ENCODE results near the gene CPTP. TPM values are rescaled to one million over a fixed set of nuclear protein-coding genes. Genes with fewer than 3 reads are reported as not detected.

Gene CPTP
- total RNA-seq, 1 donor from 2014 or later = 20.4 TPM

DNA sequence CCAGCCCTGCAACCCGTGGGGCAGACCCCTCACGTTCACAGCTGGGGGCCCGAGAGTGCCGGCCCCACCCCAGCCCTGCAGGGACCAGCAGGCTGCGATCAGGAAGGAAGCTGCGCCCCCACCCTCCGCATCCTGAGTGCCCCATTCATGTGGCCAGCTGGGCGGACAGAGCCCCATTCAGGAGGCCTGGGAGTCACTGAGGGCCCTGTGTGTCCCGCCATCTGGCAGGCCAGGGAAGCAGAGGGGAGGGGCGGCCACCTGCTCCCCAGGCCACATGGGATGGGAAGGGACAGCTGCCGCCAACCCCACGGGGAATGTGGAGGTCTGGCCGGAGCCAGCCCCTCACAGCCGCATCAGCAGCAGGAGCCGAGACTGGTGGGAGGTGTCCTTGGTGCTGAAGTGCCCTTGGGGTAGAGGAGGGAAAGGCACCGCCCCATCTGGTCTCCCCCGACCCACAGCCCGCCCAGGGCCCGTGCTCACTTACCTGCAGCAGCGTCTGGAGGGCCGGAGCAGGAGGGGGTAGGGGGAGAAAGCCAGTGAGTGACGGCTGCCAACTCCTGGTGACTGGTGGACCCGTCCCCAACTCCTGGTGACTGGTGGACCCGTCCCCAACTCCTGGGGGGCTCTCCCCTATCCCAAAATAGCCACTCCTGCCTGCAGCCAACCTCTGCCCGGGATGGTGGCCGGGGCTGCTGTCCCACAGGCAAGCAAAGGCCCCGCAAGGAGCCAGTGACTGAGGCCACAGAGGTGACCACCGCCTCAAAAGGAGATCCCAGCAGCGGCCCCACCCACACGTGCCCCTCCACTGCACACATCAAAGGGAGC is 25.5 kb upstream of the CPTP start:
- Histone ChIP-seq H3K27me3 (no peaks in the 10 kb centered on the region), H3K4me3 (no peak overlapping the region), H3K9me3 (no peaks in the 10 kb centered on the region), H3K27ac (no peak overlapping the region), H3K4me1 (no peaks in the 10 kb centered on the region), H3K36me3 (no peaks in the 10 kb centered on the region)
- intact Hi-C loops (cut with DNase I) = no loop called here
- TF ChIP-seq, protein P1, sequence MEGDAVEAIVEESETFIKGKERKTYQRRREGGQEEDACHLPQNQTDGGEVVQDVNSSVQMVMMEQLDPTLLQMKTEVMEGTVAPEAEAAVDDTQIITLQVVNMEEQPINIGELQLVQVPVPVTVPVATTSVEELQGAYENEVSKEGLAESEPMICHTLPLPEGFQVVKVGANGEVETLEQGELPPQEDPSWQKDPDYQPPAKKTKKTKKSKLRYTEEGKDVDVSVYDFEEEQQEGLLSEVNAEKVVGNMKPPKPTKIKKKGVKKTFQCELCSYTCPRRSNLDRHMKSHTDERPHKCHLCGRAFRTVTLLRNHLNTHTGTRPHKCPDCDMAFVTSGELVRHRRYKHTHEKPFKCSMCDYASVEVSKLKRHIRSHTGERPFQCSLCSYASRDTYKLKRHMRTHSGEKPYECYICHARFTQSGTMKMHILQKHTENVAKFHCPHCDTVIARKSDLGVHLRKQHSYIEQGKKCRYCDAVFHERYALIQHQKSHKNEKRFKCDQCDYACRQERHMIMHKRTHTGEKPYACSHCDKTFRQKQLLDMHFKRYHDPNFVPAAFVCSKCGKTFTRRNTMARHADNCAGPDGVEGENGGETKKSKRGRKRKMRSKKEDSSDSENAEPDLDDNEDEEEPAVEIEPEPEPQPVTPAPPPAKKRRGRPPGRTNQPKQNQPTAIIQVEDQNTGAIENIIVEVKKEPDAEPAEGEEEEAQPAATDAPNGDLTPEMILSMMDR (IDR thresholded peaks at IDR 0.05) = no peak
- ATAC-seq (no peak), DNase-seq (no peak)

DNA sequence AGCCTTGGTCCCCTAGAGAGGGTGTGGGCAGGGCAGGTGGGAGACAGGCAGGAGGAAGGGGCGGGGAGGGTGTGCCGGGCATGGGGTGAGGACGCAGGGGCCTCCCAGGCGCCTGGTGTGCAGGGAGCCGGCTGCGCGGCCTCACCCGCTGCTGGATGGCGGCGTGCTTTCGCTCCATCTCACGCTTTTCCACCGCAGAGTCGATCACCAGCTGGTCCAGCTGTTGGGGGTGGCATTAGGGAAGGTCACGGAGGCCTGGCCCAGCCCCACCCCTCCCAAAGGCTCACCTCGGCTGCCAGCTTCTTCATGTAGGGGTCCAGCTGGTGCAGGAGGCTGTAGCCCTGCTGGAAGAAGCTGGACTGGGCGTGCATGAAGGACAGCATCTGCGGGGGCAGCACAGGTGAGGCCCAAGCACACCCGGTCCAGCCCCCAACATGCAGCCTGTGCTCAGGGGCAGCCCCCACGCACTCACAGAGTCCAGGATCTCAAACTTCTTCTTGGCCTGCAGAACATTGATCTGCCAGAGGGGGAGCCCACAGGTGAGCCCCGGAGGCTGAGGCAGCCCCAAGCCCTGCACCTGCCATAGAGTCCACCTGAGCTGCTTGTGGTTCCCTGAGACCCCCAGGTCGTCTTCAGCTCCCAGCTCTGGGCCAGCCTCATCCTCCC is 24.8 kb upstream of the CPTP start:
- H3K4me1 ChIP-seq = peaks cover 6% of the 10 kb centered on the region
- no peak for DNase-seq
- intact Hi-C loops (cut with DNase I) = no loop called here

DNA sequence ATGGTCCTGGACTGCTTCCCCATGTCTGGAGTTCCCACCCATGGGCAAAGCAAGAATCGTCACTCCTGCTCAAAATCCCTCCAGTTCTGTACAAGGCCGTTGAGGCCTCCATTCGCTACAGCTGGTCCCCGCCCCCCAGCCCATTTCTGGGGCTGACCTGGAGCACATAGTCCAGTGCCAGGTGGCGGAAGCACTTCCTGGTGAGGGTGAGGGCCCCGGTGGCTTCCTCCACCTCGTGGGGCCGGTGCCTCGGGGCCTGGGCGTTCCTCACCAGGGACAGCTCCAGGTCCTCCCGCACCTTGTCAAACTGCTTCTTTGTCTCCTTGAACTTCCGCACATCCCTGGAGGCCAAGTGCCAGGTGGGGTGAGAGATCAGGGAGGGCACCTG is 24.3 kb upstream of the CPTP start:
- TF ChIP-seq, protein P1 (IDR thresholded peaks at IDR 0.05) = no peak
- peaks cover 11% of the 10 kb centered on the region for H3K4me1 ChIP-seq
- no peaks in the 10 kb centered on the region for H3K27me3 ChIP-seq
- H3K27ac ChIP-seq = no peak overlapping the region
- ATAC-seq (no peak), DNase-seq (no peak)
- H3K4me3 ChIP-seq = no peak overlapping the region
- no peaks in the 10 kb centered on the region for H3K36me3 ChIP-seq
- intact Hi-C loops (cut with DNase I) = no loop called here
- H3K9me3 ChIP-seq = no peaks in the 10 kb centered on the region

More for the DNA sequence above, 24.8 kb upstream of the CPTP start:
- H3K36me3 ChIP-seq = no peaks in the 10 kb centered on the region
- no peak overlapping the region for H3K4me3 ChIP-seq
- no peaks in the 10 kb centered on the region for H3K27me3 ChIP-seq
- ATAC-seq = no peak
- no peak overlapping the region for H3K27ac ChIP-seq
- H3K9me3 ChIP-seq = no peaks in the 10 kb centered on the region
- TF ChIP-seq, protein P1 (IDR thresholded peaks at IDR 0.05) = peak; percentile 28

DNA sequence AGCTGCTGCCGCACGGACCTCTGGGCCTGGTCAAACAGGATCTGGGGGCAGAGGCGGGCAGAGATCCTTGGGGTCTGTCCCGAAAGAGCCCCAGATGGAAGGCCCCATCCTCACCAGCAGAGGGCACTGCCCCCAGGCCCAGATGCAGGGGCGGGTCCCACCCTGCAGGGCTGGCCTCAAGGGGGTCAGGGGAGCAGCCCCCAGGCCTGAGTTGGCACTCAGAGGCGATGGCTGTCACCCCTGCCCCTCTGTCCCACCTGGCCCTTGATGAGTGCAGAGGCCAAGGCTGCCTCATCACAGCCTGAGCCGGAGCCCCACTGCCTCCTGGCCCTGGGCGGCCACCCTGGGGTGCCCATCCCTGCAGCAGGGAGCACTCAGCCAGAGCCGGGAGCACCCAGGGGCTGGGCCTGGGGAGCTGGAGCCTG is 22.6 kb upstream of the CPTP start:
- ATAC-seq (no peak), DNase-seq (no peak)

DNA sequence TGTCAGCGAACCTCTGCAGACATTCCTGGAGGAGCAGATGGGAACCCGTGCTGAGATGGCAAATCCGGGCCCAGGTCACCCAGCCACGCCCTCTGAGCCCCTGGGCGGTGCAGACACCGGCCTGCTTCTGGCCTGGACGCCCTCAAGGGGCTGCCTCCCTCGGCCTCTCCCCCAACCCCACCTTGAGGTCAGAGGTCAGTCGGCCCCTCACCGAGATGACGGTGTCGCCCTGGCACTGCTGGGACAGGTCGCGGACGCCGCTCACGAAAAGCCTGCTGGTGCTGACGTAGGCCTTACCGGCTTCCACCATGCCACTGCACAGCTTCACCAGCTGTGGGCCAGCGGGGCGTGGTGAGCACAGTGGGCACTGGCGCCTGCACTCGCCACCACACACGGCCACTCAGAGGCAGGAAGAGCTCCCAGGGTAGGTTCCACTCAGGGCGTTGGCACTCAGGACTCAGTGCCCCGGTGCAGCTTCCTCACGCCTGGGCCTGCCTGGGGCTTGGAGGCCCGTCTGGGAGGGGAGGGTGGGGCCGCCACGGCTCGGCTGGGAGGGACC is 21.6 kb upstream of the CPTP start:
- H3K27ac ChIP-seq = no peak overlapping the region
- intact Hi-C loops (cut with DNase I) = no loop called here
- DNase-seq (no peak), ATAC-seq (no peak)
- H3K9me3 ChIP-seq = no peaks in the 10 kb centered on the region
- H3K36me3 ChIP-seq = no peaks in the 10 kb centered on the region
- TF ChIP-seq, protein P1 (IDR thresholded peaks at IDR 0.05) = no peak
- H3K4me3 ChIP-seq = no peak overlapping the region
- H3K27me3 ChIP-seq = no peaks in the 10 kb centered on the region
- H3K4me1 ChIP-seq = peaks cover 30% of the 10 kb centered on the region

More for the DNA sequence above, 22.6 kb upstream of the CPTP start:
- peaks cover 28% of the 10 kb centered on the region for H3K4me1 ChIP-seq
- H3K4me3 ChIP-seq = no peak overlapping the region
- intact Hi-C loops (cut with DNase I) = no loop called here
- H3K36me3 ChIP-seq = no peaks in the 10 kb centered on the region
- H3K27me3 ChIP-seq = no peaks in the 10 kb centered on the region
- TF ChIP-seq, protein P1 (IDR thresholded peaks at IDR 0.05) = peak; percentile 42
- no peaks in the 10 kb centered on the region for H3K9me3 ChIP-seq
- no peak overlapping the region for H3K27ac ChIP-seq

All from upper lobe of right lung (tissue), 1 donor.